ENCODE measurements around the gene SDK2.

SDK2 gene

GRCh38 chr17:73650617-73651200 is 6.5 kb upstream of the SDK2 start:
- DNase-seq (ENCODE audit: low spot score), result no peak

- DNase-seq (ENCODE audit: low spot score), result no peak
Observed at GRCh38 chr17:73650140-73650539, 5.9 kb upstream of the SDK2 start.

GRCh38 chr17:73648974-73649373 is 4.7 kb upstream of the SDK2 start:
- no peak for DNase-seq (ENCODE audit: low spot score)

- no peak for DNase-seq (ENCODE audit: low spot score)
Observed at GRCh38 chr17:73648543-73648820, 4.2 kb upstream of the SDK2 start.

GRCh38 chr17:73647772-73648542 is 3.7 kb upstream of the SDK2 start:
- DNase-seq (ENCODE audit: low spot score), result no peak

GRCh38 chr17:73647301-73647695 is 3.1 kb upstream of the SDK2 start:
- DNase-seq (ENCODE audit: low spot score), result no peak

GRCh38 chr17:73646409-73647300 is 2.4 kb upstream of the SDK2 start:
- DNase-seq (ENCODE audit: low spot score), result no peak

- DNase-seq (ENCODE audit: low spot score), result peak; percentile 75
Observed at GRCh38 chr17:73645050-73645871, 1.0 kb upstream of the SDK2 start.

- no peak for DNase-seq (ENCODE audit: low spot score)
Observed at GRCh38 chr17:73643852-73644144, 447 bp downstream of the SDK2 start.

GRCh38 chr17:73643001-73643851 is 1.0 kb downstream of the SDK2 start:
- peak; percentile 61 for DNase-seq (ENCODE audit: low spot score)

- DNase-seq (ENCODE audit: low spot score), result no peak
Observed at GRCh38 chr17:73642659-73643000, 1.6 kb downstream of the SDK2 start.

GRCh38 chr17:73641826-73642600 is 2.2 kb downstream of the SDK2 start:
- DNase-seq (ENCODE audit: low spot score), result no peak

GRCh38 chr17:73640691-73641090 is 3.6 kb downstream of the SDK2 start:
- no peak for DNase-seq (ENCODE audit: low spot score)

- no peak for DNase-seq (ENCODE audit: low spot score)
Observed at GRCh38 chr17:73639932-73640331, 4.3 kb downstream of the SDK2 start.

- DNase-seq (ENCODE audit: low spot score), result no peak
Observed at GRCh38 chr17:73639322-73639721, 4.9 kb downstream of the SDK2 start.

GRCh38 chr17:73638556-73638955 is 5.7 kb downstream of the SDK2 start:
- DNase-seq (ENCODE audit: low spot score), result no peak

GRCh38 chr17:73637866-73638265 is 6.4 kb downstream of the SDK2 start:
- no peak for DNase-seq (ENCODE audit: low spot score)

GRCh38 chr17:73635101-73635817 is 9.0 kb downstream of the SDK2 start:
- no peak for DNase-seq (ENCODE audit: low spot score)

GRCh38 chr17:73634629-73635028 is 9.6 kb downstream of the SDK2 start:
- no peak for DNase-seq (ENCODE audit: low spot score)

- DNase-seq (ENCODE audit: low spot score), result no peak
Observed at GRCh38 chr17:73633736-73634135, 10.5 kb downstream of the SDK2 start.

Data from AG20443 (cell line).